Thyroid gland (tissue), 4 donors: ENCODE results near the gene CDC25C.

ENCODE experiments used
- POLR2A ChIP-seq, 2 donors: fragments of 450-650 bp; IDR thresholded peaks; one replicate each; pipeline ENCODE4 v1.6.1; 2017; ENCODE audit warnings: antibody characterized with exemption in 2 of 2, mild to moderate bottlenecking in 2 of 2, moderate library complexity in 1 of 2
- TF ChIP-seq, protein P1 (sequence below), 6 experiments: fragments of 200-600 bp in 3 of 6; fragments of 450-650 bp in 3 of 6; sonication (generic) in 3 of 6; IDR thresholded peaks; one replicate each; pipeline ENCODE4 v1.5.1; 2016 to 2019; ENCODE audit warnings: antibody characterized with exemption in 6 of 6, mild to moderate bottlenecking in 2 of 6, inconsistent platforms in 1 of 6, moderate library complexity in 1 of 6

DNA sequence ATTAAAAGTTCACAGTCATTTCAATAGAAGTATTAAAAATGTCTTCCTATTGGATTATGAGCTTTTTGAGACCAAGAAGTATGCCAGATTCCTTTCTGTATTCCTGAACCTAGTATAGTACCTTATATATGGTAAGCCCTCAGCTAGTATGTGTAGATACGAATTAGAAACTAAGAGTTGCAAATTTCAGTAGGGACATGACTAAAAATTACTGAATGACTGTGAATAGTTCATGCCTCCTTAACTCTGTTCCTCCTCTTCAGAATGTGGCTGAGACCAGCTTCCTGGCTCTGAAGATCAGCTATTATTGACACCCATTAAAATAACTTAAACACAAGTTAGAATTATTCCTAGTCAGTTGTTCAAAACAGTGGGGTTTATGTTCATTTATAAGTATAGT, 40.6 kb upstream of the CDC25C start:
- TF ChIP-seq, protein P1, sequence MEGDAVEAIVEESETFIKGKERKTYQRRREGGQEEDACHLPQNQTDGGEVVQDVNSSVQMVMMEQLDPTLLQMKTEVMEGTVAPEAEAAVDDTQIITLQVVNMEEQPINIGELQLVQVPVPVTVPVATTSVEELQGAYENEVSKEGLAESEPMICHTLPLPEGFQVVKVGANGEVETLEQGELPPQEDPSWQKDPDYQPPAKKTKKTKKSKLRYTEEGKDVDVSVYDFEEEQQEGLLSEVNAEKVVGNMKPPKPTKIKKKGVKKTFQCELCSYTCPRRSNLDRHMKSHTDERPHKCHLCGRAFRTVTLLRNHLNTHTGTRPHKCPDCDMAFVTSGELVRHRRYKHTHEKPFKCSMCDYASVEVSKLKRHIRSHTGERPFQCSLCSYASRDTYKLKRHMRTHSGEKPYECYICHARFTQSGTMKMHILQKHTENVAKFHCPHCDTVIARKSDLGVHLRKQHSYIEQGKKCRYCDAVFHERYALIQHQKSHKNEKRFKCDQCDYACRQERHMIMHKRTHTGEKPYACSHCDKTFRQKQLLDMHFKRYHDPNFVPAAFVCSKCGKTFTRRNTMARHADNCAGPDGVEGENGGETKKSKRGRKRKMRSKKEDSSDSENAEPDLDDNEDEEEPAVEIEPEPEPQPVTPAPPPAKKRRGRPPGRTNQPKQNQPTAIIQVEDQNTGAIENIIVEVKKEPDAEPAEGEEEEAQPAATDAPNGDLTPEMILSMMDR (IDR thresholded peaks at IDR 0.05), result no peak
- no peak for TF ChIP-seq POLR2A (IDR thresholded peaks at IDR 0.05)
